ENCODE data around the gene ZNF648. TPM values are rescaled to one million over a fixed set of nuclear protein-coding genes. Genes with fewer than 3 reads are reported as not detected.

The ZNF648 gene
- total RNA-seq, 1 donor from 2014 or later, result not detected

DNA sequence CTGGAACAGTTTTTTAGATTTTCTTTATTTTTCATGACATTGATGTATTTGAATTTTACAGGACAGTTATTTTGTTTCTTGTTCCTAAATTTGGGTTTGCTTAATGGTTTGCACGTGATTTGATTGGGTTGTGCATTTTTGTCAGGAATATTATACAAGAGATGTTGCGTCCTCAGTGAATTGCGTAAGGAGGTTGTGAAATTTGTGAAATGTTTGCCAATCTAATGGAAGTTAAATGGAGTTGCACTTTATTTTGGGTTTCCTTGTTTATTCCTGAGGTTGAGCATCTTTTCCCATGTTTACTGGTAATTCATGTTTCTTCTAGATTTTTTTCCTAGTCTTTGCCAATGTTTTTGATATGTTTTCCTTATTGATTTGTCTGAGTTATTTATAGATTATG is 19.9 kb downstream of the ZNF648 start:
- DNase-seq (no peak), ATAC-seq (no peak)
- no peaks in the 10 kb centered on the region for H3K36me3 ChIP-seq
- intact Hi-C loops (cut with DNase I), result no loop called here
- peaks cover 20% of the 10 kb centered on the region for H3K9me3 ChIP-seq
- no peaks in the 10 kb centered on the region for H3K4me1 ChIP-seq
- H3K27ac ChIP-seq, result no peak overlapping the region
- no peaks in the 10 kb centered on the region for H3K27me3 ChIP-seq (ENCODE audit: low read depth)
- H3K4me3 ChIP-seq, result no peak overlapping the region
- TF ChIP-seq, protein P1, sequence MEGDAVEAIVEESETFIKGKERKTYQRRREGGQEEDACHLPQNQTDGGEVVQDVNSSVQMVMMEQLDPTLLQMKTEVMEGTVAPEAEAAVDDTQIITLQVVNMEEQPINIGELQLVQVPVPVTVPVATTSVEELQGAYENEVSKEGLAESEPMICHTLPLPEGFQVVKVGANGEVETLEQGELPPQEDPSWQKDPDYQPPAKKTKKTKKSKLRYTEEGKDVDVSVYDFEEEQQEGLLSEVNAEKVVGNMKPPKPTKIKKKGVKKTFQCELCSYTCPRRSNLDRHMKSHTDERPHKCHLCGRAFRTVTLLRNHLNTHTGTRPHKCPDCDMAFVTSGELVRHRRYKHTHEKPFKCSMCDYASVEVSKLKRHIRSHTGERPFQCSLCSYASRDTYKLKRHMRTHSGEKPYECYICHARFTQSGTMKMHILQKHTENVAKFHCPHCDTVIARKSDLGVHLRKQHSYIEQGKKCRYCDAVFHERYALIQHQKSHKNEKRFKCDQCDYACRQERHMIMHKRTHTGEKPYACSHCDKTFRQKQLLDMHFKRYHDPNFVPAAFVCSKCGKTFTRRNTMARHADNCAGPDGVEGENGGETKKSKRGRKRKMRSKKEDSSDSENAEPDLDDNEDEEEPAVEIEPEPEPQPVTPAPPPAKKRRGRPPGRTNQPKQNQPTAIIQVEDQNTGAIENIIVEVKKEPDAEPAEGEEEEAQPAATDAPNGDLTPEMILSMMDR (IDR thresholded peaks at IDR 0.05), result no peak

DNA sequence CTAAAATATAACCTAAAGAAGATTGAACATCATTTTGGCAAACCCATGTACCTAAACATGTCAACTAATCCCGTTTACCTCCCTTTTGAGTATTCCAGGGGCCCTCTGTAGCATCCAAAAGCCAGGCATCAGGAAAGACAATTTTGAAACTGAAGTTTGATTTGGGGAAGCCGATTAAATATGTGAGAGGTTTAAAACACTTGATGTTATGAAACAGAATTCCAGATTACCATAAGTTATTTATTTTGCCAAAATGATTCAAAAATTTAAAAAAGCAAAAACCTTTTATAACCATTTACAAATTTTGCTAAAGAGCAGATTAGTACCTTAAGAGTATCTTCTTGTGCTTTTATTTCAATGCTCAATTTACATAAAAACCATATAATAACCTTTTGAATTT is 23.3 kb downstream of the ZNF648 start:
- Histone ChIP-seq H3K4me1 (no peaks in the 10 kb centered on the region), H3K9me3 (peaks cover 8% of the 10 kb centered on the region), H3K27ac (no peak overlapping the region), H3K36me3 (no peaks in the 10 kb centered on the region), H3K27me3 (ENCODE audit: low read depth) (no peaks in the 10 kb centered on the region), H3K4me3 (no peak overlapping the region)
- ATAC-seq (no peak), DNase-seq (no peak)
- intact Hi-C loops (cut with DNase I), result no loop called here
- TF ChIP-seq, protein P1 (IDR thresholded peaks at IDR 0.05), result no peak

DNA sequence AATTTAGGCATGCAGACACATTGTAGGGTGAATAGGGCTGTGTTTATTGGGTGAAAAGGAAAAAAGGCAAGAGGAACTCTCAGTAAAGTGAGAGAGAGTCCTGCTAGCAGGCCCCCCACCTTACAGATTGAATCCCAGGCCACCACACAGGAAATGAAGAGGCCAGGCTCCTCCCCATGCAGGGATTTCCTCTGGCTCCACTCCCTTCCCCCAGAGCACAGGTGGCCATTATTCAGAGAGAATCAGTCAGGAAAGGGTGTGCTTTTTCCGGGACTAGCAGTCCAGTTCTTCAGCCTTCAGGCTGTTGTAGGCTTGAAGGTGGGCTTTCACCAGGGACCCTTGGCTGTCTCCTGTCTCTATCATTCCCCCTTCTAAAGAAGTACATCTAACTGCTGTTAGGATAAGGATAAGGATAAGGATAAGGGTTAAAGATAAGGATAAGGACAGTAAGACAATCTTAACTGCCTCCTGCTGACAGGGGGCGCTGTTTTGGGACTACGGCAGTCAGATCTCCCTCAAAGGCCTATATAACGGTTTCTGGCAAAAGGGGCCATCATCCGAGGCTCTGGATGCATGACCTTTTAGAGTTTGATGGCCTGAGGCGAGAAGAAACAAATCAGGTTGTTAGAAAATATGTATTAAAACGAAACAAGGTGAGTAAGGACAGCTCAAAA is 26.3 kb downstream of the ZNF648 start:
- no peaks in the 10 kb centered on the region for H3K27me3 ChIP-seq (ENCODE audit: low read depth)
- no peaks in the 10 kb centered on the region for H3K36me3 ChIP-seq
- no peak for ATAC-seq
- TF ChIP-seq, protein P1 (IDR thresholded peaks at IDR 0.05), result peak; percentile 9
- intact Hi-C loops (cut with DNase I), result no loop called here
- no peak overlapping the region for H3K27ac ChIP-seq
- DNase-seq, result no peak
- H3K9me3 ChIP-seq, result peaks cover 8% of the 10 kb centered on the region
- H3K4me3 ChIP-seq, result no peak overlapping the region
- H3K4me1 ChIP-seq, result peaks cover 2% of the 10 kb centered on the region

DNA sequence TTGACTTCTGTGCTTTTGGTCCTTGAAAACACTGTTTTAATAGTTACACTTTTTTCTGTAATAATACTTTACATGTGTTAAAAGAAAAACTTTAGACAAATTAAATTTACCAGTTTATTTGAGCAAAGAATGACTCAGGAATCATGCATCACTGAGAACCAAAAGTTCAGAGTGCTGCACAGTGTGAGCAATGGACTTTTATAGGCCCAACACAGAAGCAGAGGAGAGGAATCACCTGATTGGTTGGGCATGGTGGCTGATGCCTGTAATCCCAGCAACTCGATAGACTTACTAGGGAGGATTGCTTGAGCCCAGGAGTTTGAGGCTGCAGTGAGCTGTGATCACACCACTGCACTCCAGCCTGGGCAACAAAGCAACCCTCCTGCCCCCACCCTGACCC is 29.3 kb downstream of the ZNF648 start:
- TF ChIP-seq, protein P1 (IDR thresholded peaks at IDR 0.05), result no peak
- no peak for DNase-seq
- peaks cover 13% of the 10 kb centered on the region for H3K4me1 ChIP-seq
- no peaks in the 10 kb centered on the region for H3K36me3 ChIP-seq
- intact Hi-C loops (cut with DNase I), result no loop called here
- ATAC-seq, result no peak
- H3K4me3 ChIP-seq, result no peak overlapping the region
- H3K9me3 ChIP-seq, result no peaks in the 10 kb centered on the region
- no peak overlapping the region for H3K27ac ChIP-seq
- H3K27me3 ChIP-seq (ENCODE audit: low read depth), result no peaks in the 10 kb centered on the region

DNA sequence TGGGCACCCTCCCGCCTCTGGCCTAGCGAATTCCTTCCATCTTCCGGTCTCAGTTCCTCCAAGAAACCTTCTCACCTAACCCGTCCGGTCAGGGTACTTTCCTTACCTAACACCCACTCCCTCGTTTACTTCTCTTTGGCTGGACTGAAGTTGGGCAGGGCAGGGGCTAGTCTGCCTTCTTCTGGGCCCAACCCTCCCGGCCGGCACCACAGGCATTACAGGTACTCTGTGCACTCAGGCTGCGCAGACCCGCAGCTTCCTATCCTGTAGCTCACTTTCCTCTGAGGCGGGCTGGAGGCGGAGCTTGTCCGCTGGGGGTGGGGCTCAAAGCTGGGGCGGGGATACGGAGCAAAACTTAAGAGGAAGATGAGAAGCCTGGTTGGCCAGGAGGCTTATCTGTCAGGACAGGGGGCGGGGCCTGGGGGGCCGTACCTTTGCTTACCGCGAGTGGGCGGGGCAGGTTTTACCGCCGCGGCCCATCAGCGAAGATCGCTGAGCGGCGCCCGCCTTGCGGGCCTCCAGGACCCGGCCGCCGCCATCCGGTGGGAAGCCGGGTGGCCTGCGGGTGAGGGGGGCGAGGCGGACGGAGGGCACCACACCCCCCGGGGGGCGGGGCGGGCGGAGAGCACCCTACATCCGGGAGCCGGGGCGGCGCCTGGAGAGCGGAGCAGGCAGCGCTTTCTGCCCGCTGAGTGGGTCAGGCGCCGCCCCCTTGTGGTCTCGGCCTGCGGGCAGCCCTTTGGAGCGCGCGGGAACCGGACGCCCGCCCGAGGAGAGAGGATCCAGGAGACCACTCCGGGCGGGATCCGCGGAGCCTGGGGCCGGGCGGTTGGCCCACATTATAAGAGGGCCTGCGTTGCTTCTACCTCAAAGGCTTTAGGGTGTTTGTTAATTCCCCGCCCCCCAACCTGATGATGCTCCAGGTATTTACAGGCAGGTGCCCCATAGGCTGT is 31.9 kb downstream of the ZNF648 start:
- Histone ChIP-seq H3K4me3 (peak overlapping the region; percentile 57), H3K27ac (peak overlapping the region; percentile 81), H3K27me3 (ENCODE audit: low read depth) (no peaks in the 10 kb centered on the region), H3K36me3 (no peaks in the 10 kb centered on the region), H3K9me3 (no peaks in the 10 kb centered on the region), H3K4me1 (peaks cover 13% of the 10 kb centered on the region)
- peak; percentile 99 for ATAC-seq
- TF ChIP-seq, protein P1 (IDR thresholded peaks at IDR 0.05), result peak; percentile 40
- peak; percentile 98 for DNase-seq
- intact Hi-C loops (cut with DNase I), result no loop called here

All from lower lobe of right lung (tissue), 2 donors.